HG03139 (cell line): ENCODE results near the gene TRIM25.

ENCODE experiments used
- ATAC-seq: cut with Tn5 transposase; IDR thresholded peaks from one replicate; pipeline ENCODE4 v1.9.1; 2021; ENCODE audit not compliant: unreplicated experiment

The TRIM25 gene

DNA sequence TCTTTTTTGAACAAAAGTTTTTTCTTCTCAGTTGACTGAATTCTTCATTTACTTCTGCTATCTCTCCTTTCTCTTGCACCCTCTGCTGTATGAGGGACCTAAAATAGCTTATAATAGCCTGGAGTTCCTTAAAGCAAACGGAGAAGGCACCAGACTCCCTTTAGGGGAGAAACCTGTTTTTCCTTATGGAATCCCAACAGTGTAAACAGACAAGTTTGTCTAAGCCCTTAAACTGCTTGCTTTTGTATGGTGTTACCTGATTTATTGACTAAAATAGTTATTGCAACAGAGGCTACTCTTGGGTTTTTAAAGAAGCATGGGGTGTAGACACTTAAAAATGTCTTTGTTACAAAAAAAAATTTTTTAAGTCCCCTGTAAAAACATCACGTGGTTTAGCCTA, 12.9 kb upstream of the TRIM25 start:
- no peak for ATAC-seq

DNA sequence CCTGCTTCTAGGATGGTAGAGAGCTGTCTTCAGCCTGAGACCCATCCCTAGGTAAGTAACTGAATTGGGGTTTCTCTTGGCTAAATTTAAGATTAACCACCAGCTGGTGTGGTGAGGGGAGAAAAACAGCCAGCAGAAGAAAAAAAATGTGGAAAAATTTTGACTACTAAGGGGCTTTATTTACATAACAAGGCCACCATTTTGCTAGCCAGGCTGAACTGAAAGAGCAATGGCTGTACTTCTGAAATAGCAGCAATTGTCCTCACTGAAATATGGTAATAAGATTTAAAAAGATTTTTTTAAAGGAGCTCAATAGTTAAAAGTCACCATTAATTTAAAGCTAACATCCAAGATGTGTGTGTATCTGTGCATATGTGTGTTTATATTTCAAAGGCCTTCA, 12.4 kb upstream of the TRIM25 start:
- ATAC-seq, result no peak

DNA sequence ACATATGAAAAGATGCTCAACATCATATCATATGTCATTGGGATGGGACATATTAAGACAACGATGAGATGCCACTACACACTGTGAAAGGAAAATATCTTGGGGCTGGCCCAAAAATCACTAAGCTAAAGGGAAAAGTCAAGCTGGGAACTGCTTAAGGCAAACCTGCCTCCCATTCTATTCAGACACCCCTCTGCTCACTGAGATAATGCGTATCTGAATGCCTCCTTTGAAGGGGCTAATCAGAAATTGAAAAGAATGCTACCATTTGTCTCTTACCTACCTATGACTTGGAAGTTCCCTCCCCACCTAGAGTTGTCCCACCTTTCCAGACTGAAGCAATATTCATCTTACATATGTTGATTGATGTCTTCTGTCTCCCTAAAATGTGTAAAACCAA, 11.2 kb upstream of the TRIM25 start:
- ATAC-seq, result no peak

DNA sequence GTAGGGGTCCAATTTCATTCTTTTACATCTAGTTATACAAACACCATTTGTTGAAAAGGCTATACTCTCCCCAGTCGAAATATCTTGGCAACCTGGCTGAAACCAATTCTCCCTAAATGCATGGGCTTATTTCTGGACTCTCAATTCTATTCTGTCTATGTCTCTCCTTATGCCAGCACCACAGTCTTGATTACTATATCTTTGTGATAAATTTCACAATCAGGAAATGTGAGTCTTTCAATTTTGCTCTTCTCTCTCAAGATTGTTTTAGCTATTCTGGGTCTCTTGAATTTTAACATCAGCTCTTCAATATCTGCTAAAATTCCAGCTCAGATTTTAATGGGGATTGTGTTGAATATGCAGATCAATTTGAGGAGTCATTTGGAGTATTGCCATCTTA, 5.9 kb upstream of the TRIM25 start:
- ATAC-seq, result no peak

DNA sequence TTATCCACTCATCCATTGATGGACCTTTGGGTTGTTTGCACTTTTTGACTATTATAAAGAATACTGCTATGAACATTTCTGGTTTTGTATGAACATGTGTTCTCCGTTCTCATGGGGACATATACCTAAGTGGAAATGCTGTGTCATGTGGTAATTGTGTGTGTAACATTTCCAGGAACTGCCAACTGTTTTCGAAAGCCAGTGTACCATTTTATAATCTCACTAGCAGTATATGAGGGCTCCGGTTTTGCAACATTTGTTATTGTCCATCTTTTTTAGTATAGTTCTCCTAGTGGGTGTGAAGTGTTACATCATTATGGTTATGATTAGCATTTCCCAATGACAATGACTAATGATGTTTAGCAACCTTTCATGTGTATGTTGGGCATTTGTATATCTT, 5.1 kb upstream of the TRIM25 start:
- ATAC-seq, result no peak

DNA sequence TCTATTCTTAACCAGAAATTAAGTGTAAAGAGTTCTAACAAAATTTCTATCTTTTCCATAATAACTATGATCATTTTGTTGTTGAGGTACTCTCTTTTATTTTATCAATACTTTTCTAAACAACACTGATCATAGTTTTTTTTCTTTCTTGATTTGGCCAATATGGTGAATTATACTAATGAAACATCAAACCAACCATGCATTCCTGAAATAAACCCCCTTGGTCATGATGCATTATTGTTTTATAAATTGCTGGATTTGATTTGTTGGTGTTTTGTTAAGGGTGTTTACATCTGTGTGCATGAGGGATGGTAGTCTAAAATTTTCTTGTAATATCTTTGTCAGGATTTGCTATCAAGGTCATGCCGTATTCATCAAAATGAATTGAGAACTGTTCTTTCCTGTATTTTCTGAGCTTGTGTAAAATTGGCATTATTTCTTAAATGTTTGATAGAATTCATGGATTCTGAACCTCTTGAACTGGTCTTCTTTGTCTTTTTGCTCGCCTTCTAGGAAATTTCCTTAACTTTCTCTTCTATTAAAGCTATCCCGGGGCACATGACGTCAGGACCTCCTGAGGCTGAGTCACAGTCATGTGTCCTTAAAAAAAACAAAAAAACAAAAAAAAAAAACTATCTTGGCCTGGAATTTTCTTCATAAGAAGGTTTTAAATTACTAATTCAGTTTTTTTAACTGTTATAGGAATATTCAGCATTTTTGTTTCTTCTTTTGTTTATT, 3.9 kb upstream of the TRIM25 start:
- no peak for ATAC-seq

DNA sequence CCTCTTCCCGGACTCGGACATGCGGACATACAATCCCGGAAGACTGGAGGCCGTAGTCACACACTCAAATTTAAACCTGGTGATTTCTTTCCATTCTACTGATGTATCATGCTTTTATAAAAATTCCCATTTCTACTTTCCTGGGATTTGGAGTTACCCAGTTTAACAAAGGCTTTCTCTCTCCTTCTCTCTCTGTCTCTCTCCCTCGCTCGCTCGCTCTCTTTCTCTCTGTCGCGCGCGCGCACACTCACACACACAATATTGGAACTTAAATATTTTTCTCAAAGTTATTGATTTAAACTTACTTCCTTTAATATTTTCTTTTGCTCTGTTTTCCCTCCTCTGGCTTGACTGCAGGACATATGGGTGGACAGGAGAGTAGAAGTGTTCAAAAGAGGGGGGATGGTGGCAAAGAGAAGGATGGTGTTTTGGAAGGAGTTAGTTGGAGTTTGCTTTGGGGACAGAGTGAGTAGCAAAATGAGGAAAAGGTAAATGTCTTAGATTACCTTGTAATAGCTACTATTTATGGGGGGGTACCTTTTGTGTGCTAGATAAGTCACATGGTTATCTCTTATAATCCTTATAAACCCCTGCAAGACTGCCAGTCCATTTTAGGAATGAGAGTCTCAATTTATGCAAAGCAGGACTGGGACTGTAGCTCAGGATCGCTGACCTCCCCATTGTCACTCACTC, 878 bp upstream of the TRIM25 start:
- ATAC-seq, result no peak

DNA sequence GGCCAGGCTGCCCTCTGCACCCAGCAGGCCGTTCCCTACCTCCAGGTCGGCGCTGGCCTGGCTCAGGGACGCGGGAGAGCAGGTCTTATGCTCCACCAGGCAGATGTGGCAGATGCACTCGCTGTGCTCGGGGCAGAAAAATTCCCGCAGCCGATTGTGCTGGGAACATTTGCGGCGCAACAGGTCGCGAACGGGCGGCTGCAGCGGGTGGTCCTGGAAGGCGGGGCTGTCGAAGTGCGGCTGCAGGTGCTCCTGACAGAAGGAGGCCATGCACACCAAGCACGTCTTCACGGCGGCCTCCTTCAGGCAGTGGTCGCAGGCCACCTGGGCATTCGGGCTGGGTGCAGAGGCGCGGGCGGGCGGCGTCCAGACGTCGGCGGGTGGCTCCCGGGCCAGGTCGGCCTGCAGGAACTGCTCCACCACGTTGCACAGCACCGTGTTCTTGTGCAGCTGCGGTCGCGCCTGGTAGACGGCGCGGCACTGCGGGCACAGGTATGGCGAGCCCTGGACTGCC, 439 bp downstream of the TRIM25 start:
- peak; percentile 31 for ATAC-seq

DNA sequence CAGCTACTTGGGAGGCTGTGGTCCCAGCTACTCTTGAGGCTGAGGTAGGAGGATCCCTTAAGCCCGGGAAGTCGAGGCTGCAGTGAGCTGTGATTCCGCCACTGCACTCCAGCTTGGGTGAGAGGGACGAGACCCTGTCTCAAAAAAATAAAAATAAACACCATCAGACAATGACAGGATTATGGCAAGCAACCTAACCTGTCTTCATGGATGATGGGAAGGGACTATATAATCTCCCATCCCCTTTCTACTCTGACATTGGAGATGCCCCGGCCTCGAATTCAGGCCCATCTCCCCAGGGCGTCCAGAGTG, 893 bp downstream of the TRIM25 start:
- ATAC-seq, result no peak

DNA sequence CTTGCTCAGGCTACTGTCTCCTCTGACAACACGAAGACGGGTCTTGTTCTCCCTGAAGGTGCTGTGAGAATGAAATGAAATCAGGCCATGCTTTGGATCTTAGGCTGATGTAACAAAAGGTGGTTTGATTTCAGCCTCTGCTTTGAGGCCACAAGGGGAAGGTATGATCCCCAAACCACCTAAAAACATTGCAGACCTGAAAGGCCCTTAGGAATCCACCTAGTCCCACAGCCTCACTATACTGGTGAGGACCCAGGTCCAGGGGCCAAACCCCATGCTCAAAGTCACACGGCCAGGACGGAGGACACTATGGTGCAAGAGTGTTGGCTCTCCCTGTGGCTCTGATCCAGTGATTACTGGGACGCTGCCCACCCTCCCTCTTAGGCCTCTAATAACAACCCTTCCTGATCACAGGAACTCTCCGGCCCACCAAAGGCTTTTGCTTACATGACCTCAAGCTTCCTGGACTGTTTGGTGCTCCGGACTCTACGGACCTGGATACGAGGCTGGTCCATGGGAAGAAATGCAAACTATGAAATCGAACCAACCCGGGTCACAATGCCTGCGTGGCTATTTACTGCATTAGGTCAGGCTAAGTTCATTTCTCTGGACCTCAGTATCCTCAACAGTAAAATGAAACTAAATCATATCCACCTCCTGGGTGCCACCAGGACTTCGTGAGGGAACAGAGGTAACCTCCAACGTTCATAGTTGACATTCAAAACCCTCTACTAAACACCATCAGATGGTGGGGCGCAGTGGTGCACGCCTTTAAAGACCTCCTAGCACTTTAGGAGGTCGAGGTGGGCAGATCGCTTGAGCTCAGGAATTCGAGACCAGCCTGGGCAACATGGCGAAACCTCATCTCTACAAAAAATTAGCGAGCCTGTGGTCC, 1.5 kb downstream of the TRIM25 start:
- no peak for ATAC-seq

DNA sequence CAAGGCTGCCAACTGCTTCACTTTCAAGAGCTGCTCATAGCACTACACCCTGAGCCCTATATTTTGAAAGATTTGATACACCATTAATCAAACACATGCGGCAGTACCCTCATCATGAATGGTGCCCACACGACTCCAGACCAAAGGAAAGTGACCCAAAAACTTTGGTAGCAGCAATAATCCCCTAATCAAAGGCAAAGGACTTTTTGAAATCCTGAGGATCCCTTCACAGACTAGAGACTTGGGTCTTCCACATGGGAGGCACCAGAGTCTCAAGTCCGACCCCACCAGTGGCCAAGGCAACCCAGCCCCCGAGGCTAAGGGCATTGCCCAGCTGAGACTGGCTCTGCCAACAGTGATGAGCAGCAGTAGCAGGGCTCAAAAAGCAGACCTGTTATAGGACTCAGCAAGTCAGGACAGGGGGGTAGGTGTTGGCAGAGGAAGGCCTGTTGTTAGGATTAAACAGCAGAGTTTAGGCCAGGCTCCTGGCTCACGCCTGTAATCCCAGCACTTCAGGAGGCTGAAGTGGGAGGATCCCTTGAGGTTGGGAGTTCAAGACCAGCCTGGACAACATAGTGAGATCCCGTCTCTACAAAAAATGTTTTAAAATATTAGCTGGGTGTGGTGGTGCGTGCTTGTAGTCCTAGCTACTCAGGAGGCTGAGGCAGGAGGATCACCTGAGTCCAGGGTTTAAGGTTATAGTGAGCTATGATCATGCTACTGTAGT, 3.2 kb downstream of the TRIM25 start:
- ATAC-seq, result no peak

DNA sequence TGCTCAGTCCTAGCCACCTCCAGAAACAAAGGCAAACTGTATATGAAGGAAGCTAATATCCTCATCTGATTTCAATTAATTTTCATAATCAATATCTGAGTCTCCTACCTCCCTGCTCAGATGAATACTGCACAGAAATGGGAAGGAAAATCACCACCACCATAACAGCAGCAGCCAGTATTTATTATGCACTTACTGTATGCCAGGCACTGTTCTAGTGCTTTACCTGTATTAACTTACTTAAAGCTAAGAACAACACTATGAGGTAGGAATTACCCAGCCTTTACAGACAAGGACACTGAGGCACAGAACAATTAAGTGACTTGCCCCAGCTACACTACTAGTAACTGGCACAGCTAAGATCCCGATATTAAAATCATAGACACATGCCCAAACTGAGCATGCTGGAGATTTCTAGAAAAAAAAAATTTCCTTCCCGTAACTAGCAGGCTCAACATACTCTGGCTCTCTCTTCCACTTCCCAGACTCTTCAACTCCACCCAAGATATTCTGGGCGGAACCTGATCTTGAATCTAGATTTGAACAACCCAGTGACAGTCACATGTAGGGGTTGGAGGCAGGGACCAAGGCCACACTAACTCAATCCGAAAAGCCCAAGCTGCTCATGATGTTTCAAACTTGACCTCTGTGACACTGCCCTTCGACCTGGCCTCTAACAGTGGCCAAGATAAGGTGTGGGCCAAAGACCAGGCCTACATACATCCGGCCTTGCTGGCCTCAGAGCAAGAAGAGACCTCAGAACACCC, 3.9 kb downstream of the TRIM25 start:
- ATAC-seq, result no peak

DNA sequence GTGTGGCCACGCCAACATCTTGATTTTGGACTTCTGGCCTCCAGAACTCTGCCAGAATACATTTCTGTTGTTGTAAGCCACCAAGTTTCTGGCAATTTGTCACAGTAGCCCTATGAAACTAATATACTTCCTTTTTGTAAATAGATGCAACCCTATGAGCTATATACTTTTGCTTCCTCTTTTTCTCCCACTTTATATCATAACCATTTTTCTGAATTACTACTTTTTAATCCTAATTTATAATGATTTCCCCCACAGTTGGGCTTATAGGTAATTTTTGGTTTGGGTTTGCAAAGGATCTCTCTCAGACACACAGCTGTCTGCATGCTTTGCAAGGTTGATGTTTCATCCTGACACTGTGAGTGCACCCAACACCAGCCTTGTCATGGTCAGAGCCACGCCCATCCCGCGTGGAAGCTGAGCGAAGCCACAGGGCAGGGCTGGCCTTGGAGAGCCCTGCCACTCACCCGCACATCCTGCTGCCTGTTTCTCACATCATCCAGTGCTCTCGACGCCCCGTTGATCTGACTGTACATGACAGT, 5.8 kb downstream of the TRIM25 start:
- ATAC-seq, result peak; percentile 88

DNA sequence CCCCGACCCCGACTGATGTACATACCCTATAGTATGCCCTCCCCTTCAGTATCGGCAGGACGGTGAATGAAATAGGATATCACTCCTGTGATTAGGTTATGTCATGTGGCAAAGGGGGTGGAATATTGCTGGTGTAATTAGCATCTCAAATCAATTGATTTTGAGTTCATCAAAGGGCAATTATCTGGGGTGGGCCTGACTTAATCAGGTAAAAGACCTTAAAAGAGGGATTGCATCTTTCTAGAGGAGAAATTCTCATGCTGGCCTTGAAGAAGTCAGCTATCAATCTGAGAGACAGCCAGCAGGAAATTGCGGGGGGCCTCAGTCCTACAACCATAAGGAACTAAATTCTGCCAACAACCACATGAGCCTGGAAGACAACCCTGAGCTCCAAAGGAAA, 10.3 kb downstream of the TRIM25 start:
- ATAC-seq, result no peak

DNA sequence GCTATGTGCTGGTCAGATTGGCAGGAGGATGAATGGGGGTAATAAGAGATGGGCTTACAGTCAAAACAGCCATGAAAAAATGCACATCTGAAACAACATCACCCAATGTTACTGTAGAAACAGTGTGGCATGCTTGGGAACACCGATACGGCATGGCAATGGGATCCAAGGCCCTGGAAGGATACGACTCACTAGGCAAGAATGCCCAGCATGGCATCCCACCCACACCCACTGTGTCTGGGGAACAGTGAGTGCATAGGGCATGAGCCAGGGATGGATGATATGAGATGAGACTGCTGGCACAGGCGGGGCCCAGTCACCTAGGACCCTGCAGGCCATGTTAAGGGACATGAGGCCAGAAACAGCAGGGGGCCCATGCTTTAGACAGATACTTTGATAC, 11.5 kb downstream of the TRIM25 start:
- no peak for ATAC-seq

DNA sequence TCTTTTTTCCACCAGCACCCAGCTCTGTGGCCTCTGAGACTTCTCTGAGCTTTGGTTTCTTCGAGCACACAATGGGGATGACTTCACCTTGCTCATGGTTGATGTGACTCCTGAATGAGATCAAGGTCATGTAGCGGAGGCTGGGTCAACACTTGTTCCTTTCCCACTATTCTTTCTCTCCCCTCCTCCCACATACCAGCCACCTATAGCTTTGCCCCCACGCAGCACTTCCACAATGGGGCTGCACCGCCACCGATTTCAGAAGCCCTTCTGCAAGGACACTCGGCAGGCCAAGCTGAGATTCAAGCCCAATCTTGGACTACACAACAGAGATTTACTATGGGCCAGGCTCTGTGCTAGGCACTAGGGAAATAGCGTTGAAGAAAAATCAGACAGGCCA, 14.4 kb downstream of the TRIM25 start:
- no peak for ATAC-seq

DNA sequence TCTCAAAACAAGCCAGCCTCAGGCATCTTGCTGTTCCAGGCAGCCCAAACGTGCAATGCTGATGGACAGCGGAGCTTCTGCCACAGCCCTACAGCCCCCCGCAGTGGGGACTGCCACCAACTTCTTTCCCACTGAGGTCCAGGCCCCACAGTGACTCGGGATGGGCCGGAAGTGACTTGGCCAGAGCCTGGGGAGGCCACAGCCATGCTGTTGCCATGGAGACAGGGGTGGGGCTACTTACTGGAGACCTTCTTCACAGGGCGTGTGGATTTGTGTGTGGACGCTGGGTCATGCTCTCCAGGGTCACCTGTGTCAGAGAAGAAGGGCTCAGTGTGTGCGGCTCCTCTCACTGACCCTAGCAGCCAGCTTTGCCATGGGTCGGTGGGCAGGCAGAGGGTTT, 15.0 kb downstream of the TRIM25 start:
- ATAC-seq, result no peak

DNA sequence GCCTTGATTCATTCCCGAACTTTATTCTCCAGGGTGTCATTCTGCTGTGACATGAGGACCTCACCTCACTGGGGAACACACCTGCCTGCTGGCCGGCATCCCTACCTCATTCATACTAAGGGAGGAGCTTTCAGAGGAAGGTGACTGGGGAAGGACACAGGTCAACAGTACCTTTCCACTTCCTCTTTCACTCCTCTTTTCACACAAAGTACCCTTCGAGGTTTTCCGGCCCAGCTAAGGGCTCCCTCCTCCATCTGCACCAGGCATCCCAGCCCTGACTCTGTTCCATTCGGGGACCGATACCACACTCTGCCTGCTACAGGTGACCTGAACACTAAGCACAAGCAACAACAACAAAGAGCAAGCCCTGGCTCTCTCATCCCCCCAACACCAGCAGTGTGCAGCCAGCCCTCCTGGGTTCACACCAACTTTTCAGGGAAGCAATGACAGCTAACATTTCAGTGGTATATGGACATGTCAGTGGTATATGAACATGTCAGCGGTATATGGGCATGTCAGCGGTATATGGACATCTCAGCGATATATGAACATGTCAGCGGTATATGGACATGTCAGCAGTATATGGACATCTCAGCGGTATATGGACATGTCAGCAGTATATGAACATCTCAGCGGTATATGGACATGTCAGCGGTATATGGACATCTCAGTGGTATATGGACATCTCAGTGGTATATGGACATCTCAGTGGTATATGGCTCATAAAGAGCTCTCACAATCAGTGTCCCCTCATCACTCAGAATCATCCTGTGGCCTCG, 16.0 kb downstream of the TRIM25 start:
- ATAC-seq, result peak; percentile 54

DNA sequence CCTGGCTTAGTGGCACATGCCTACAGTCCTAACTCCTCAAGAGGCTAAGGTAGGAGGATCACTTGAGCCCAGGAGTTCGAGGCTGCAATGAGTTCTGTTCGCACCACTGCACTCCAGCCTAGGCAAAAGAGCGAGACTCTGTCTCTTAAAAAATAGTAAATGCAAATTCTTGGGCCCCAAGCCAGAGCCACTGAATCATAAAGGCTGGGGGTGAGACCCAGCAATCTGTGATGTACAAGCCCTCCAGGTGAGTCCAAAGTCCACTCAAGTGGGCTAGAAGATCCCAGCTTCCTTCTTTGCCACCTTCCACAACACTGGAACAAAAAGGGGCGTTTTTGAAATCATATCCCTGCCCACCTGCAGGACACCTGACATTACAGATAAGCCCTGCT, 16.9 kb downstream of the TRIM25 start:
- no peak for ATAC-seq
